BJ (cell line): ENCODE data around the gene PBX1. TPM values are rescaled to one million over a fixed set of nuclear protein-coding genes. Genes with fewer than 3 reads are reported as not detected.

Experiments
- CTCF ChIA-PET: fragments of 350-600 bp; formaldehyde crosslinking; extraction: SDS; loops from one replicate; lab custom pipeline; 2021; ENCODE audit warnings: antibody characterized with exemption, inconsistent platforms; lab: Yijun Ruan, JAX
- POLR2A ChIA-PET: fragments of 300-600 bp; sonication (Branson Sonifier 250); formaldehyde crosslinking; extraction: SDS; loops from one replicate; lab custom pipeline; 2021; ENCODE audit warnings: antibody characterized with exemption; lab: Charles Lee
- DNase-seq: peaks from one replicate; pipeline ENCODE4 v3.0.0-alpha.2; 2011; ENCODE audit warnings: low read depth
- H3K27me3 ChIP-seq: 2 replicates; pipeline ENCODE4 v1.6.0; 2011; ENCODE audit warnings: low read length; ENCODE audit not compliant: control insufficient read depth, insufficient read depth
- H3K36me3 ChIP-seq: 2 replicates; pipeline ENCODE4 v1.5.1; 2011; ENCODE audit warnings: low read length; ENCODE audit not compliant: control insufficient read depth, insufficient read depth
- H3K4me3 ChIP-seq: 2 replicates; pipeline ENCODE4 v1.5.1; 2011; ENCODE audit warnings: low read depth, mild to moderate bottlenecking, control low read depth, low read length
- CTCF ChIP-seq: IDR thresholded peaks from 2 replicates; pipeline ENCODE4 v1.5.1; 2011; ENCODE audit warnings: low read depth, mild to moderate bottlenecking, control low read depth, inconsistent platforms, low read length, moderate library complexity; ENCODE audit not compliant: insufficient read depth
- polyA plus RNA-seq: library from polyadenylated mRNA; depleted of rRNA; stranded (reverse); fragments of >200 nt; gene quantifications from 2 replicates; pipeline ENCODE4 v1.2.3, GENCODE V29; 2011

The PBX1 gene
- polyA plus RNA-seq, 1 experiment = 46.1 TPM

GRCh38 chr1:164687777-164688176, 128.8 kb downstream of the PBX1 start:
- TF ChIP-seq CTCF = no peak
- Histone ChIP-seq H3K4me3 (no peak overlapping the region), H3K27me3 (no peaks in the 10 kb centered on the region), H3K36me3 (no peaks in the 10 kb centered on the region; the same call in 1 of the 2 replicates)
- ChIA-PET POLR2A (no interaction called here), CTCF (no interaction called here)
- DNase-seq = no peak

- no peaks in the 10 kb centered on the region for H3K27me3 ChIP-seq
- POLR2A ChIA-PET = no interaction called here
- H3K4me3 ChIP-seq = no peak overlapping the region
- CTCF ChIA-PET = no interaction called here
- no peak for DNase-seq
- TF ChIP-seq CTCF = no peak
- no peaks in the 10 kb centered on the region; the same call in 1 of the 2 replicates for H3K36me3 ChIP-seq
These were observed 129.8 kb downstream of the PBX1 start for GRCh38 chr1:164688791-164689190.

DNA sequence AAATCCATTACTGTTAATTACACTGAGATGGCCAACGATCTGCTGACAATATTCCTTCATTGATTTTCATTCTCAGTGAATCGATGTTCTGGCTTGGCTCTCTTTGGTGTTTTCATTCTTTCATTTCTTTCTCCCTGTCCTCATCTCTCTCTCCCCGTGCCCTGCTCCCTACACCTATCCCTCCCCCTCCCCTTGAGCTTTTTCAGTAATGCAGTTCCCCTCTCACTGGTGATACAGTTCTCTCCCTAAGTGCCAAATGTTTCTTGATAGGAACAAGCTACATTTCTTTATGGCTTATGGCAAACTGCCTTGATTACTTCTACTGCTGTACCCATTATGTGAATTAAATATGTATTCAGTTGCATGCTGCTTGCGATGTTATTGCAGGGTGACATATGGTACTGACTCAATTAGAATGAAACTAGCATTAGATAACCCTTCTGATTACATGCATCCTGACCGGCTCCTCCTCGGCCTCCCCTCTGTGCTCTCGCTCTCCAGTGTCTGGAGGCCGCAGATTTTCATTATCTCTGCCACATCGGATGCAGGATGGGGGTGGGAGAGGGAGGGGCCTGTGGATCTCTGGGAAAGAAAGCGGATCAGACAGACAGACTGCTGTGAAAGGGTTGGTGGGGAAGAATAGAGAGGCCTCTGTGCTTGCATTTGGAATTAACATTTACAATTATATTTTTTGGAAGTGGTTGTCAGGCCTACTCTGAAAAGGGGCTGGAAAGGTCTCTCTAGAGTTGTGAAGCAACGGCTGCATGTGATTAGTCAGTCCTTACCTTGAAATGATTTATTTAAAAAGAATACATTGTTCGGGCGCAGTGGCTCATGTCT, 130.9 kb downstream of the PBX1 start:
- ChIA-PET POLR2A (no interaction called here), CTCF (interaction anchor here (0.9 kb wide), 1 partner anchor 9 kb away, joined by 3 read pairs; no protein-coding TSS in a partner anchor)
- DNase-seq = no peak
- Histone ChIP-seq H3K36me3 (no peaks in the 10 kb centered on the region; the same call in 1 of the 2 replicates), H3K4me3 (no peak overlapping the region), H3K27me3 (no peaks in the 10 kb centered on the region)
- no peak for TF ChIP-seq CTCF

DNA sequence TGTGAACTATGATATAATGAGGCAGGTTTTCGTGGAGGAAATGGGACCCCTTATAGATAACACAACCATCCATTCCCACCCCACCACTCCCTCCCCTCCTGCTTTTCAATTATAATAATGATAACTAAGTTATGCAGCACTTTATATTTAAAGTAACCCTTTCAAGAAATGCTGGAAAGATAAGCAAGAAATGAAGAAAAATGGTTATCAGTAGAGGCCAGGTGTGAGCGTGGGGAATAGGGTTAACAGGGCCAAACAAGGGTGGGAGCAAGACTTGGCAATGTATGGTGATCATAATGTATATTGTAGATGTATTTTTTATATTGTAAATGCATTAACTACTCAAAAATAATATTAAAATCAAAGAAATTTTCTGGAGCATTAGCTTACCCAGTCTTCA, 133.4 kb downstream of the PBX1 start:
- H3K36me3 ChIP-seq = no peaks in the 10 kb centered on the region; the same call in 1 of the 2 replicates
- ChIA-PET POLR2A (no interaction called here), CTCF (no interaction called here)
- no peak for TF ChIP-seq CTCF
- no peaks in the 10 kb centered on the region for H3K27me3 ChIP-seq
- no peak for DNase-seq
- H3K4me3 ChIP-seq = no peak overlapping the region

DNA sequence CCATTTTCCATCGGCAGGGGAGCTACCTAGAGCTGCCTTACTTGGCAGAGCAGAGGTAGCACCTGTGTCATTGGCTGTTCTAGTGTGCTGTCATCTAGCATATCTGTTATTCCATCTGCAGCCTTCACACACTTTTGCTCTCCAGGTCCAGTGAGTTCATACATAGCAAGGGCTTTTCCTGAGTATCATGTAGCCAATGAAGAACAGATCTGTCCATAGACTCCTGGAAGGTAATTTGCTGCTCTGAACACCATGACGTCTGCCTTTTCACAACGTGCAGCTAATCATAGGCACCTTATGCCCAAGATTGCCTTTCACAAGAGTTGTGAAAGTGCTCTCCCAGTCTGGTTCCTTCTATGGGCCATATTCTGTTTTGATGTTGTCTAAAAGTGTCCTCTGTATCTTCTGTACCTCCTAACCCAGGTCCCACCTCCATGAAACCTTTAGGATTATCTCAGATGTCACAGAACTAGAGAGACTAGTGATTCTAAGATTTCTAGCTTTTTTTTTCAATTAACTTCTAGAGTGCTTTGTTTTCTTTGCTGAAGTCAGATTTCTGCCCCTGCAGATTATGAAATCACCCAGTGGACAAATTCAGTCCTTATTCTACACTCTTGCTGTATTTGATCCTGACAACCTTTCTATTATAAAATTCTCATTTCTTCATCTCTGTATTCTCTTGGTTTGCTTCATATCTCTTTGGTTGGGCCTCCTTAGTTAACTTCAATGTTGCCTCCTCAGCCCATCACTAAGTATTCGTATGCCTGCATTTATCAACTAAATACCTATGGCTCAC, 134.8 kb downstream of the PBX1 start:
- ChIA-PET POLR2A (no interaction called here), CTCF (no interaction called here)
- Histone ChIP-seq H3K27me3 (no peaks in the 10 kb centered on the region), H3K4me3 (no peak overlapping the region), H3K36me3 (no peaks in the 10 kb centered on the region; the same call in 1 of the 2 replicates)
- TF ChIP-seq CTCF = no peak
- no peak for DNase-seq
